Activated CD8-positive, alpha-beta memory T cell treated with anti-CD3 and anti-CD28 coated beads for 36 hours (primary cell): ENCODE results near the gene CES3. TPM values are rescaled to one million over a fixed set of nuclear protein-coding genes. Genes with fewer than 3 reads are reported as not detected.
"Not testable (repeated sequence)": the region's sequence is repeated elsewhere in the genome, so short reads cannot be mapped to it uniquely, and the experiment has no call there.

ENCODE experiments used
- CTCF ChIA-PET: fragments of 350-600 bp; sonication (Branson Sonifier 250); formaldehyde crosslinking; loops from one replicate; lab custom pipeline; 2021; ENCODE audit warnings: antibody characterized with exemption; lab: Charles Lee
- POLR2A ChIA-PET: fragments of 350-600 bp; sonication (Branson Sonifier 250); formaldehyde crosslinking; loops from one replicate; lab custom pipeline; 2021; ENCODE audit warnings: antibody characterized with exemption; lab: Charles Lee
- total RNA-seq, 2 experiments: library from RNA; stranded (reverse); gene quantifications; one replicate each; pipeline ENCODE4 v1.2.3, GENCODE V29; 2021

CES3 gene
- total RNA-seq, 2 experiments from 2014 or later: 0.31 to 0.57 TPM

- ChIA-PET CTCF (interaction anchor here (0.9 to 2.6 kb wide), 5 partner anchors 8 to 232 kb away, joined by 4 to 17 read pairs (median 5); partner anchors contain the start of gene CES3), POLR2A (interaction anchor here (0.6 kb wide), 1 partner anchor 60 kb away, joined by 6 read pairs; no protein-coding TSS in a partner anchor)
Observed at GRCh38 chr16:66952430-66953110, 8.5 kb upstream of the CES3 start.

GRCh38 chr16:66953462-66954096 is 7.5 kb upstream of the CES3 start:
- ChIA-PET POLR2A (interaction anchor here (0.6 kb wide), 1 partner anchor 61 kb away, joined by 6 read pairs; no protein-coding TSS in a partner anchor), CTCF (interaction anchor here (0.6 to 2.6 kb wide), 15 partner anchors 7 to 458 kb away, joined by 3 to 17 read pairs (median 4); partner anchors contain the start of genes CBFB, CES3 and PHAF1)

- ChIA-PET POLR2A (no interaction called here), CTCF (interaction anchor here (0.6 to 2.6 kb wide), 16 partner anchors 11 to 457 kb away, joined by 3 to 17 read pairs (median 4); partner anchors contain the start of genes CBFB and PHAF1)
Observed at GRCh38 chr16:66954097-66954659, 6.9 kb upstream of the CES3 start.

GRCh38 chr16:66955363-66956153 is 5.5 kb upstream of the CES3 start:
- POLR2A ChIA-PET: not testable (repeated sequence)

GRCh38 chr16:66956154-66956457 is 5.0 kb upstream of the CES3 start:
- CTCF ChIA-PET: interaction anchor here (0.9 to 3.2 kb wide), 5 partner anchors 9 to 229 kb away, joined by 3 to 11 read pairs (median 3); no protein-coding TSS in a partner anchor
- POLR2A ChIA-PET: not testable (repeated sequence)

More at GRCh38 chr16:66955363-66956153, 5.5 kb upstream of the CES3 start:
- CTCF ChIA-PET: interaction anchor here (0.9 to 3.2 kb wide), 4 partner anchors 8 to 199 kb away, joined by 3 to 11 read pairs (median 3); no protein-coding TSS in a partner anchor

GRCh38 chr16:66958857-66959703 is 2.0 kb upstream of the CES3 start:
- POLR2A ChIA-PET: interaction anchor here (0.8 kb wide), 1 partner anchor 280 kb away, joined by 7 read pairs; no protein-coding TSS in a partner anchor
- CTCF ChIA-PET: interaction anchor here (0.7 to 3.2 kb wide), 8 partner anchors 52 to 233 kb away, joined by 3 to 11 read pairs (median 4); partner anchors contain the start of gene E2F4

- POLR2A ChIA-PET: interaction anchor here (0.8 kb wide), 1 partner anchor 280 kb away, joined by 7 read pairs; no protein-coding TSS in a partner anchor
- CTCF ChIA-PET: interaction anchor here (0.9 to 2.4 kb wide), 4 partner anchors 52 to 226 kb away, joined by 3 to 5 read pairs (median 4); no protein-coding TSS in a partner anchor
Observed at GRCh38 chr16:66959704-66960161, 1.3 kb upstream of the CES3 start.

GRCh38 chr16:66960270-66960669 is 796 bp upstream of the CES3 start:
- ChIA-PET CTCF (interaction anchor here (0.8 to 2.4 kb wide), 6 partner anchors 10 to 225 kb away, joined by 3 to 6 read pairs (median 4); partner anchors contain the start of gene NOL3), POLR2A (no interaction called here)

- ChIA-PET CTCF (interaction anchor here (0.9 to 1.7 kb wide), 7 partner anchors 9 to 192 kb away, joined by 3 to 6 read pairs (median 4); partner anchors contain the start of gene B3GNT9), POLR2A (interaction anchor here (0.5 kb wide), 1 partner anchor 198 kb away, joined by 3 read pairs; no protein-coding TSS in a partner anchor)
Observed at GRCh38 chr16:66961914-66962313, 848 bp downstream of the CES3 start.

- ChIA-PET POLR2A (no interaction called here), CTCF (interaction anchor here (1.2 to 1.6 kb wide), 2 partner anchors 13 to 192 kb away, joined by 3 to 4 read pairs; no protein-coding TSS in a partner anchor)
Observed at GRCh38 chr16:66964049-66964448, 3.0 kb downstream of the CES3 start.

- ChIA-PET CTCF (interaction anchor here (1.4 to 2.1 kb wide), 2 partner anchors 12 to 49 kb away, joined by 3 to 6 read pairs; no protein-coding TSS in a partner anchor), POLR2A (no interaction called here)
Observed at GRCh38 chr16:66968847-66969246, 7.8 kb downstream of the CES3 start.

- ChIA-PET CTCF (interaction anchor here (0.7 to 2.1 kb wide), 6 partner anchors 9 to 213 kb away, joined by 3 to 6 read pairs (median 4); no protein-coding TSS in a partner anchor), POLR2A (no interaction called here)
Observed at GRCh38 chr16:66970775-66971720, 10.0 kb downstream of the CES3 start.

GRCh38 chr16:66972983-66973382 is 11.9 kb downstream of the CES3 start:
- ChIA-PET POLR2A (interaction anchor here (0.5 kb wide), 1 partner anchor 124 kb away, joined by 3 read pairs; no protein-coding TSS in a partner anchor), CTCF (interaction anchor here (0.9 to 1.9 kb wide), 3 partner anchors 11 to 182 kb away, joined by 3 to 6 read pairs (median 4); no protein-coding TSS in a partner anchor)

GRCh38 chr16:66973716-66974115 is 12.7 kb downstream of the CES3 start:
- ChIA-PET POLR2A (interaction anchor here (0.5 to 0.6 kb wide), 2 partner anchors 39 to 123 kb away, joined by 3 read pairs; no protein-coding TSS in a partner anchor), CTCF (interaction anchor here (0.6 to 1.2 kb wide), 3 partner anchors 19 to 341 kb away, joined by 3 to 4 read pairs (median 3); no protein-coding TSS in a partner anchor)

GRCh38 chr16:66974156-66974931 is 13.3 kb downstream of the CES3 start:
- POLR2A ChIA-PET: interaction anchor here (0.6 kb wide), 2 partner anchors 40 to 188 kb away, joined by 3 read pairs; no protein-coding TSS in a partner anchor
- CTCF ChIA-PET: interaction anchor here (1.2 to 2.5 kb wide), 3 partner anchors 20 to 211 kb away, joined by 3 to 15 read pairs (median 12); no protein-coding TSS in a partner anchor
